ENCODE data around the gene CD22. TPM values are rescaled to one million over a fixed set of nuclear protein-coding genes. Genes with fewer than 3 reads are reported as not detected.

The CD22 gene
- total and polyA plus RNA-seq, 4 donors = 0.15 to 4.1 (median 1.3) TPM

DNA sequence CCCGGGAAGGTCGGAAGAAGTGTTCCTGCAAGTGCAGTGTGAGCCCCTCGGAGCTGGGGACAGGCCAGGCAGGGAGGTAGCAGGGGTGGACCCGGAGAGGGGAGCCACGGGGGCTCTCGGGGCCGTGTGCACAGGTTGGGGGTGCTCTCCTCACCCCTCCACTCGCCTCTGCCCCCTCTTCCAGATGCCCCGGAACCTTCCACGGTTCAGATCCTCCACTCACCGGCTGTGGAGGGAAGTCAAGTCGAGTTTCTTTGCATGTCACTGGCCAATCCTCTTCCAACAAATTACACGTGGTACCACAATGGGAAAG is 9.0 kb downstream of the CD22 start:
- Histone ChIP-seq H3K4me3 (ENCODE audit: low read depth in 1 of 3, low read length in 3 of 3) (no peak overlapping the region), H3K27me3 (ENCODE audit: control insufficient read depth in 4 of 4, insufficient read depth in 4 of 4, low read length in 3 of 4) (no peaks in the 10 kb centered on the region), H3K36me3 (ENCODE audit: control insufficient read depth in 4 of 4, insufficient read depth in 3 of 4, low read depth in 1 of 4, low read length in 3 of 4) (no peaks in the 10 kb centered on the region), H3K27ac (ENCODE audit: low read depth in 1 of 2, low read length in 2 of 2) (no peak overlapping the region), H3K4me1 (ENCODE audit: control insufficient read depth in 4 of 4, insufficient read depth in 4 of 4, low read length in 3 of 4) (no peaks in the 10 kb centered on the region), H3K9me3 (ENCODE audit: control insufficient read depth in 4 of 4, low read length in 3 of 4) (no peaks in the 10 kb centered on the region), H3K9ac (ENCODE audit: low read depth in 1 of 2, low read length in 2 of 2) (no peak overlapping the region)
- no peak for DNase-seq (ENCODE audit: low spot score)
- TF ChIP-seq ATF3 (IDR thresholded peaks at IDR 0.05) (no peak), CTCF (IDR thresholded peaks at IDR 0.05; ENCODE audit: low read depth, low read length, missing input control) (no peak), ZBTB33 (IDR thresholded peaks at IDR 0.05) (no peak), HNF4G (IDR thresholded peaks at IDR 0.05) (no peak), JUND (IDR thresholded peaks at IDR 0.05) (no peak), SP1 (IDR thresholded peaks at IDR 0.05) (no peak), GABPA (IDR thresholded peaks at IDR 0.05 in 1 of 2, conservative IDR thresholded peaks at IDR 0.05 in 1 of 2) (no peak), MAX (IDR thresholded peaks at IDR 0.05) (no peak), FOXA1 (IDR thresholded peaks at IDR 0.05) (no peak), RAD21 (IDR thresholded peaks at IDR 0.05) (no peak), FOXA2 (IDR thresholded peaks at IDR 0.05) (no peak), TAF1 (conservative IDR thresholded peaks at IDR 0.05) (no peak)
- TF ChIP-seq, protein P1, sequence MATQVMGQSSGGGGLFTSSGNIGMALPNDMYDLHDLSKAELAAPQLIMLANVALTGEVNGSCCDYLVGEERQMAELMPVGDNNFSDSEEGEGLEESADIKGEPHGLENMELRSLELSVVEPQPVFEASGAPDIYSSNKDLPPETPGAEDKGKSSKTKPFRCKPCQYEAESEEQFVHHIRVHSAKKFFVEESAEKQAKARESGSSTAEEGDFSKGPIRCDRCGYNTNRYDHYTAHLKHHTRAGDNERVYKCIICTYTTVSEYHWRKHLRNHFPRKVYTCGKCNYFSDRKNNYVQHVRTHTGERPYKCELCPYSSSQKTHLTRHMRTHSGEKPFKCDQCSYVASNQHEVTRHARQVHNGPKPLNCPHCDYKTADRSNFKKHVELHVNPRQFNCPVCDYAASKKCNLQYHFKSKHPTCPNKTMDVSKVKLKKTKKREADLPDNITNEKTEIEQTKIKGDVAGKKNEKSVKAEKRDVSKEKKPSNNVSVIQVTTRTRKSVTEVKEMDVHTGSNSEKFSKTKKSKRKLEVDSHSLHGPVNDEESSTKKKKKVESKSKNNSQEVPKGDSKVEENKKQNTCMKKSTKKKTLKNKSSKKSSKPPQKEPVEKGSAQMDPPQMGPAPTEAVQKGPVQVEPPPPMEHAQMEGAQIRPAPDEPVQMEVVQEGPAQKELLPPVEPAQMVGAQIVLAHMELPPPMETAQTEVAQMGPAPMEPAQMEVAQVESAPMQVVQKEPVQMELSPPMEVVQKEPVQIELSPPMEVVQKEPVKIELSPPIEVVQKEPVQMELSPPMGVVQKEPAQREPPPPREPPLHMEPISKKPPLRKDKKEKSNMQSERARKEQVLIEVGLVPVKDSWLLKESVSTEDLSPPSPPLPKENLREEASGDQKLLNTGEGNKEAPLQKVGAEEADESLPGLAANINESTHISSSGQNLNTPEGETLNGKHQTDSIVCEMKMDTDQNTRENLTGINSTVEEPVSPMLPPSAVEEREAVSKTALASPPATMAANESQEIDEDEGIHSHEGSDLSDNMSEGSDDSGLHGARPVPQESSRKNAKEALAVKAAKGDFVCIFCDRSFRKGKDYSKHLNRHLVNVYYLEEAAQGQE (IDR thresholded peaks at IDR 0.05) = no peak
- WGBS = 91% methylated on average over 13 of the region's 13 CpGs

GRCh38 chr19:35340431-35340830 is 11.4 kb downstream of the CD22 start:
- H3K4me3 ChIP-seq (ENCODE audit: low read depth in 1 of 3, low read length in 3 of 3) = no peak overlapping the region
- TF ChIP-seq, protein P1 (IDR thresholded peaks at IDR 0.05) = no peak
- TF ChIP-seq MAX (IDR thresholded peaks at IDR 0.05) (no peak), FOXA1 (IDR thresholded peaks at IDR 0.05) (no peak), GABPA (IDR thresholded peaks at IDR 0.05 in 1 of 2, conservative IDR thresholded peaks at IDR 0.05 in 1 of 2) (no peak), RXRA (IDR thresholded peaks at IDR 0.05) (no peak), SP1 (IDR thresholded peaks at IDR 0.05) (no peak), JUND (IDR thresholded peaks at IDR 0.05) (no peak), HNF4G (IDR thresholded peaks at IDR 0.05) (no peak)
- no peak for DNase-seq (ENCODE audit: low spot score)
- no peaks in the 10 kb centered on the region for H3K4me1 ChIP-seq (ENCODE audit: control insufficient read depth in 4 of 4, insufficient read depth in 4 of 4, low read length in 3 of 4)
- H3K36me3 ChIP-seq (ENCODE audit: control insufficient read depth in 4 of 4, insufficient read depth in 3 of 4, low read depth in 1 of 4, low read length in 3 of 4) = no peaks in the 10 kb centered on the region
- H3K27me3 ChIP-seq (ENCODE audit: control insufficient read depth in 4 of 4, insufficient read depth in 4 of 4, low read length in 3 of 4) = no peaks in the 10 kb centered on the region
- no peak overlapping the region for H3K9ac ChIP-seq (ENCODE audit: low read depth in 1 of 2, low read length in 2 of 2)
- no peaks in the 10 kb centered on the region for H3K9me3 ChIP-seq (ENCODE audit: control insufficient read depth in 4 of 4, low read length in 3 of 4)
- 85% methylated on average over 11 of the region's 11 CpGs for WGBS
- H3K27ac ChIP-seq (ENCODE audit: low read depth in 1 of 2, low read length in 2 of 2) = no peak overlapping the region
